ENCODE data around the gene NOC2L. TPM values are rescaled to one million over a fixed set of nuclear protein-coding genes. Genes with fewer than 3 reads are reported as not detected.

Gene NOC2L
- total RNA-seq, 1 experiment from 2014 or later: 214 TPM

DNA sequence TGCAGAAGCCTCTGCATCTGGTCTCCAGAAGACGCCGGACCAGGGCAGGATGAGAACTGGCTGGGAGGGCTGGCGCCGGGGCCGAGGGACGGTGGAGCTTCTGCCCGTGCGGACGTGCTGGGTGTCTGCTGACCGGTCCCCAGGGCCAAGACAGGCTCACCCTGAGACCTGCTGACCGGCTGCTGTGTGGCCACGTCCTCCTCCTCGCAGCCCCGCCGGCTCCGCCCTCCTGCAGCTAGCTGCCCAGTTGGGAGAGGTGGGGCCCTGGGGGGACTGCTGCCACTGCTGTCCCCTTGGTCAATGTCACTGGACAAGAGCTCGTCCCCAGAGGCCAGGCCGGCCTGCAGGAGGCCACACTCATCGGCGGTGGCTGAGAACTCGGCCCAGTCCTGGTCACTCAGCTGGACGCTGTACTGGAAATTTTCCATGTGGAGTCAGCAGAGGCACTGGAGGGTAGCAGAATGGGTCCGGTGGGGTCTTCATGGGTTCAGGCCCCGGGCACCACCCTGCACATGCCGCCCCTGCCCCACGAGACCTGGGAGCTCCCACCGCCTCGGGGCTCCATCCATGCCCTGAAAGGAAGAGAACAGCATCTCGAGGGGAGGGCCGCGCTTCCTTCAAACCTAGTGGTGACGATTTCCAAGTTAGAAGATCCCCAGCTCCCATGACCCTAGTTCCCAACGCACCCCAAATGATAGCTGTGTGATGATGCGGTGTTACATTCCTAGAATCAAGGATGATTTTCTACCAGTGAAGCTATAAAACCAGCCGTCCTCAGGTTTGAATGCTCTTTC is 21.7 kb upstream of the NOC2L start:
- Histone ChIP-seq H3K27ac (ENCODE audit: low read depth, low read length, poor library complexity, severe bottlenecking) (no peak overlapping the region), H3K27me3 (replicated peaks; ENCODE audit: insufficient read depth, low read depth, low read length, poor library complexity) (no peaks in the 10 kb centered on the region), H3K4me3 (ENCODE audit: low read depth, low read length, poor library complexity, severe bottlenecking) (no peak overlapping the region), H3K4me1 (ENCODE audit: insufficient read depth, low read length, poor library complexity, severe bottlenecking) (peaks cover 4% of the 10 kb centered on the region), H3K36me3 (ENCODE audit: insufficient read depth, low read length, poor library complexity, severe bottlenecking) (no peaks in the 10 kb centered on the region), H3K9me3 (ENCODE audit: low read depth, low read length, poor library complexity, severe bottlenecking) (no peaks in the 10 kb centered on the region)
- no peak for TF ChIP-seq EZH2 (IDR thresholded peaks at IDR 0.05; ENCODE audit: borderline replicate concordance, low read depth, low read length, poor library complexity, severe bottlenecking)
- TF ChIP-seq CTCF (conservative IDR thresholded peaks at IDR 0.05; ENCODE audit: low read depth, low read length): no peak
- POLR2A ChIA-PET (ENCODE audit: low non-redundant PET): interaction anchor here (0.5 kb wide), 1 partner anchor 277 kb away, joined by 6 read pairs; no protein-coding TSS in a partner anchor
- intact Hi-C loops (cut with micrococcal nuclease; ENCODE audit: unreplicated experiment): loop anchor here (5.0 kb wide), 1 partner anchor 82 kb away; no protein-coding TSS in a partner anchor
- no TSS peak for BruUV-seq (replicated peaks)
- CTCF ChIA-PET: interaction anchor here (0.7 to 0.9 kb wide), 2 partner anchors 21 to 39 kb away, joined by 3 to 4 read pairs; partner anchors contain the start of gene AGRN
- DNase-seq (ENCODE audit: low spot score): no peak

DNA sequence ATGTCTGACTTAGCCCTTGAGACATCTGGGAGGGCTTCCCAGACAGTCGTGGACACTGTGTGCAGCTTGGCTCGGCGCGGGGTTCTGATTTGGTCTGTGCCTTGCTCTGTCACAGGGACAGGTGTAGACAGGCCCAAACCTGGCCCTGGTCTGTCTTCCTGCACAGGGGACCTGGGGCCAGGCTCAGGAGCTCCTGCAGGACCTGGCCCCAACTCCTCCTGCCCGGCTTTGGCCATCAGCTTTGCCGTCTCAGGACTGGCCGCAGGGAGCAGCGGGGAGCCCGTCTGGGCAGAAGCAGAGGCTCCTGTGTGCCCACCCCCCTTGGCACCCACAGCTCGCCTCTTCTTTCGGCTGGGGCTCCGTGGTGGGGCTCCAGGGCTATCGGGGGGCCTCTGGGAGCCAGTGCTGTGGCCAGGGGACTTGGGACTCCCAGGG is 21.1 kb upstream of the NOC2L start:
- intact Hi-C loops (cut with micrococcal nuclease; ENCODE audit: unreplicated experiment): loop anchor here (5.0 kb wide), 1 partner anchor 82 kb away; no protein-coding TSS in a partner anchor
- ChIA-PET POLR2A (ENCODE audit: low non-redundant PET) (no interaction called here), CTCF (interaction anchor here (0.7 kb wide), 1 partner anchor 40 kb away, joined by 3 read pairs; the partner anchor contains the start of gene AGRN)
- H3K27ac ChIP-seq (ENCODE audit: low read depth, low read length, poor library complexity, severe bottlenecking): no peak overlapping the region
- no peak for DNase-seq (ENCODE audit: low spot score)
- BruUV-seq (replicated peaks): no TSS peak
- H3K9me3 ChIP-seq (ENCODE audit: low read depth, low read length, poor library complexity, severe bottlenecking): no peaks in the 10 kb centered on the region
- H3K36me3 ChIP-seq (ENCODE audit: insufficient read depth, low read length, poor library complexity, severe bottlenecking): no peaks in the 10 kb centered on the region
- no peaks in the 10 kb centered on the region for H3K27me3 ChIP-seq (replicated peaks; ENCODE audit: insufficient read depth, low read depth, low read length, poor library complexity)
- no peak overlapping the region for H3K4me3 ChIP-seq (ENCODE audit: low read depth, low read length, poor library complexity, severe bottlenecking)
- TF ChIP-seq CTCF (conservative IDR thresholded peaks at IDR 0.05; ENCODE audit: low read depth, low read length) (no peak), EZH2 (IDR thresholded peaks at IDR 0.05; ENCODE audit: borderline replicate concordance, low read depth, low read length, poor library complexity, severe bottlenecking) (no peak)
- H3K4me1 ChIP-seq (ENCODE audit: insufficient read depth, low read length, poor library complexity, severe bottlenecking): peaks cover 8% of the 10 kb centered on the region

DNA sequence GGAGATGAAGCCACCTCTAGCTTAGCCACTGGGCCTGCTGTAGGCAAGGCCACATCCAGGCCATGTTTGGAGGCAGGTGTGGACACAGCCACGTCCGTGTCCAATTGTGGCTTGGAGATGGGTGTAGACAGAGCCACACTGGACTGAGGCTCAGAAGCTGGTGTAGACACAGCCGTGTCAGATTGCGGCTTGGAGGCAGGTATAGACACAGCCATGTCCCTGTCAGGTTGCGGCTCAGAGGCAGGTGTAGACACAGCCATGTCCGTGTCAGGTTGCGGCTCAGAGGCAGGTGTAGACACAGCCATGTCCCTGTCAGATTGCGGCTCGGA is 20.7 kb upstream of the NOC2L start:
- Histone ChIP-seq H3K27me3 (replicated peaks; ENCODE audit: insufficient read depth, low read depth, low read length, poor library complexity) (no peaks in the 10 kb centered on the region), H3K36me3 (ENCODE audit: insufficient read depth, low read length, poor library complexity, severe bottlenecking) (no peaks in the 10 kb centered on the region), H3K4me1 (ENCODE audit: insufficient read depth, low read length, poor library complexity, severe bottlenecking) (peaks cover 8% of the 10 kb centered on the region), H3K9me3 (ENCODE audit: low read depth, low read length, poor library complexity, severe bottlenecking) (no peaks in the 10 kb centered on the region), H3K27ac (ENCODE audit: low read depth, low read length, poor library complexity, severe bottlenecking) (no peak overlapping the region), H3K4me3 (ENCODE audit: low read depth, low read length, poor library complexity, severe bottlenecking) (no peak overlapping the region)
- TF ChIP-seq EZH2 (IDR thresholded peaks at IDR 0.05; ENCODE audit: borderline replicate concordance, low read depth, low read length, poor library complexity, severe bottlenecking) (no peak), CTCF (conservative IDR thresholded peaks at IDR 0.05; ENCODE audit: low read depth, low read length) (no peak)
- intact Hi-C loops (cut with micrococcal nuclease; ENCODE audit: unreplicated experiment): loop anchor here (5.0 kb wide), 2 partner anchors 83 to 112 kb away; no protein-coding TSS in a partner anchor
- BruUV-seq (replicated peaks): no TSS peak
- POLR2A ChIA-PET (ENCODE audit: low non-redundant PET): no interaction called here
- CTCF ChIA-PET: no interaction called here
- DNase-seq (ENCODE audit: low spot score): no peak
